HepG2 (cell line): ENCODE data around the gene GPBP1. TPM values are rescaled to one million over a fixed set of nuclear protein-coding genes. Genes with fewer than 3 reads are reported as not detected.
"Not testable (repeated sequence)": the region's sequence is repeated elsewhere in the genome, so short reads cannot be mapped to it uniquely, and the experiment has no call there.

ENCODE experiments used
- ATAC-seq: fragments of 200-7000 bp; cut with Tn5 transposase; 3 replicates; pipeline ENCODE4 v1.9.1; 2020; ENCODE audit warnings: mild to moderate bottlenecking, moderate library complexity
- BruUV-seq: library from RNA; stranded (reverse); fragments of 400-500 nt; replicated peaks from 2 replicates; lab custom pipeline; 2021; lab: Mats Ljungman, UMichigan
- CTCF ChIA-PET: fragments of 300-600 bp; formaldehyde crosslinking; extraction: SDS; loops from one replicate; lab custom pipeline; 2021; ENCODE audit warnings: low total read pairs, inconsistent platforms, low intra/inter-chr PET ratio; lab: Yijun Ruan, JAX
- POLR2A ChIA-PET: fragments of 350-600 bp; sonication (Branson Sonifier 250); formaldehyde crosslinking; loops from one replicate; lab custom pipeline; 2020; ENCODE audit warnings: antibody characterized with exemption, inconsistent platforms; lab: Yijun Ruan, JAX
- DNase-seq: peaks from one replicate; pipeline ENCODE4 v3.0.0-alpha.2; 2015; ENCODE audit warnings: low spot score
- FAIRE-seq: peaks from 3 replicates; lab custom pipeline; 2011; peaks lifted over from hg19 to GRCh38; lab: Jason Lieb, UNC
- H2AFZ ChIP-seq: one replicate; pipeline ENCODE4 v1.6.1; 2011; ENCODE audit warnings: low read length, inconsistent platforms
- H3K27ac ChIP-seq: fragments of 300-600 bp; 3 replicates; pipeline ENCODE4 v1.8.0; 2011; ENCODE audit warnings: mixed run types, mild to moderate bottlenecking, mixed read lengths, low read length, inconsistent platforms; ENCODE audit not compliant: insufficient read depth; ENCODE audit errors: extremely low read length
- H3K27me3 ChIP-seq, 2 experiments: fragments of 200-600 bp in 1 of 2; 2 replicates in 1 of 2; 3 replicates in 1 of 2; pipeline versions ENCODE4 v1.6.0 to v1.8.0; 2011; ENCODE audit warnings: low read length in 2 of 2, mild to moderate bottlenecking in 2 of 2, moderate library complexity in 2 of 2, inconsistent platforms in 1 of 2; ENCODE audit not compliant: insufficient read depth in 2 of 2, control insufficient read depth in 1 of 2
- H3K36me3 ChIP-seq, 2 experiments: fragments of 200-600 bp in 1 of 2; replicated peaks in 1 of 2; 2 replicates in 1 of 2; 3 replicates in 1 of 2; pipeline versions ENCODE4 v1.5.1 to v1.8.0; 2011; ENCODE audit warnings: low read length in 2 of 2, inconsistent platforms in 1 of 2; ENCODE audit not compliant: insufficient read depth in 2 of 2, control insufficient read depth in 1 of 2
- H3K4me1 ChIP-seq: 2 replicates; pipeline ENCODE4 v1.5.1; 2012; ENCODE audit warnings: low read length, inconsistent platforms; ENCODE audit not compliant: insufficient read depth
- H3K4me2 ChIP-seq: 2 replicates; pipeline ENCODE4 v1.6.0; 2011; ENCODE audit warnings: low read depth, low read length, inconsistent platforms
- H3K4me3 ChIP-seq, 3 experiments: fragments of 200-600 bp in 1 of 3; sonication (generic), shearing (Covaris generic) in 1 of 3; replicated peaks in 1 of 3; 2 replicates each; pipeline ENCODE4 v1.5.1; 2011 to 2016; ENCODE audit warnings: low read length in 3 of 3, inconsistent platforms in 2 of 3, low read depth in 2 of 3, mild to moderate bottlenecking in 2 of 3, control low read depth in 1 of 3, mixed read lengths in 1 of 3; ENCODE audit not compliant: insufficient read depth in 1 of 3
- H3K79me2 ChIP-seq: one replicate; pipeline ENCODE4 v1.6.1; 2011; ENCODE audit warnings: low read length, inconsistent platforms; ENCODE audit not compliant: insufficient read depth
- H3K9ac ChIP-seq: 2 replicates; pipeline ENCODE4 v1.6.0; 2011; ENCODE audit warnings: mild to moderate bottlenecking, low read depth, low read length, inconsistent platforms; ENCODE audit not compliant: insufficient read depth
- H3K9me3 ChIP-seq: 2 replicates; pipeline ENCODE4 v1.5.1; 2012; ENCODE audit warnings: mild to moderate bottlenecking, low read length
- H4K20me1 ChIP-seq: 2 replicates; pipeline ENCODE4 v1.6.0; 2011; ENCODE audit warnings: inconsistent platforms, mild to moderate bottlenecking, low read length, moderate library complexity; ENCODE audit not compliant: insufficient read depth
- CENPBD1 ChIP-seq: sonication (generic); formaldehyde crosslinking; IDR thresholded peaks from 2 replicates; pipeline ENCODE4 v1.8.0; 2022; ENCODE audit warnings: missing genetic modification reagents, low read depth, mild to moderate bottlenecking, borderline replicate concordance
- HHEX ChIP-seq: IDR thresholded peaks from 2 replicates; pipeline ENCODE4 v1.6.1; 2016; ENCODE audit warnings: control low read depth
- NAIF1 ChIP-seq: sonication (generic); formaldehyde crosslinking; IDR thresholded peaks from 2 replicates; pipeline ENCODE4 v1.5.0; 2020; ENCODE audit warnings: mild to moderate bottlenecking, missing genetic modification reagents, borderline replicate concordance
- NR1H2 ChIP-seq: sonication (generic); formaldehyde crosslinking; IDR thresholded peaks from 2 replicates; pipeline ENCODE4 v1.8.1; 2022; ENCODE audit warnings: low read depth, missing genetic modification reagents, borderline replicate concordance
- SMAD9 ChIP-seq: sonication (generic); formaldehyde crosslinking; IDR thresholded peaks from 2 replicates; pipeline ENCODE4 v1.5.1; 2020; ENCODE audit warnings: mild to moderate bottlenecking, missing genetic modification reagents
- SNAPC5 ChIP-seq: sonication (generic); formaldehyde crosslinking; IDR thresholded peaks from 2 replicates; pipeline ENCODE4 v1.8.1; 2023; ENCODE audit warnings: mild to moderate bottlenecking, missing genetic modification reagents, borderline replicate concordance
- SP5 ChIP-seq: IDR thresholded peaks from 2 replicates; pipeline ENCODE4 v1.6.1; 2016; ENCODE audit warnings: low read depth, borderline replicate concordance
- ZMYM3 ChIP-seq: sonication (generic); formaldehyde crosslinking; IDR thresholded peaks from 2 replicates; pipeline ENCODE4 v1.5.1; 2020; ENCODE audit warnings: mild to moderate bottlenecking, missing genetic modification reagents
- WGBS: methylation state at CpG from one replicate; pipeline ENCODE4 v1.1.6; 2017; ENCODE audit warnings: low lambda C conversion rate; 5-methylcytosine and 5-hydroxymethylcytosine counted together
- in situ Hi-C: cut with HindIII; loops from 2 replicates; pipeline ENCODE4 v1.10.0; 2017; ENCODE audit warnings: low pct_unique_long_range_greater_than_20kb; ENCODE audit not compliant: extremely low pct_ligation_motif_present
- intact Hi-C: fragments of 100-400 bp; cut with micrococcal nuclease; formaldehyde crosslinking; loops from one replicate; pipeline ENCODE4 v1.10.0; 2022; ENCODE audit not compliant: unreplicated experiment
- polyA plus RNA-seq, 8 experiments: library from polyadenylated mRNA; depleted of rRNA in 3 of 8; stranded (reverse) in 7 of 8; unstranded in 1 of 8; fragments of >200 nt; fragmentation: Illumina TruSeq in 4 of 8; extraction: Trizol in 4 of 8; gene quantifications; 2 replicates each; pipeline versions ENCODE4 v1.2.1 to v1.2.3, GENCODE V29; 2011 to 2016; ENCODE audit warnings: low read depth in 4 of 8, missing spikeins in 1 of 8, mixed read lengths in 1 of 8; ENCODE audit not compliant: insufficient read depth in 1 of 8
- total RNA-seq, 5 experiments: library from RNA; depleted of rRNA; stranded (reverse); fragments of >200 nt; fragmentation: Illumina TruSeq; extraction: Trizol; gene quantifications; 2 replicates each; pipeline ENCODE4 v1.2.3, GENCODE V29; 2016; ENCODE audit warnings: low read depth in 1 of 5

Gene GPBP1
- total and polyA plus RNA-seq, 2 of the 13 experiments (the other 11 are each of a cell fraction or from before 2014, with no cell fraction given): 27.1 to 72.2 TPM

- TF ChIP-seq ZMYM3: no peak
Observed at GRCh38 chr5:57191986-57192385, 18.1 kb downstream of the GPBP1 start (continued).

- DNase-seq, CTCF ChIA-PET, H3K9me3 ChIP-seq, BruUV-seq, H3K9ac ChIP-seq, ATAC-seq, H2AFZ ChIP-seq, FAIRE-seq, H3K4me3 ChIP-seq, in situ Hi-C loops, H3K4me2 ChIP-seq, H3K27me3 ChIP-seq, H3K27ac ChIP-seq, intact Hi-C loops: not testable (repeated sequence)
- H3K79me2 ChIP-seq: peaks cover 100% of the 10 kb centered on the region
- POLR2A ChIA-PET: interaction anchor here (0.6 to 1.1 kb wide), 2 partner anchors 19 to 65 kb away, joined by 4 read pairs; partner anchors contain the start of gene GPBP1
- peaks cover 0 to 12% of the 10 kb centered on the region in 2 experiments; a peak in 3 of 5 replicates for H3K36me3 ChIP-seq
- WGBS: 95% methylated on average over 6 of the region's 6 CpGs
- H3K4me1 ChIP-seq: peaks cover 46% of the 10 kb centered on the region
- H4K20me1 ChIP-seq: peaks cover 68% of the 10 kb centered on the region
Observed at GRCh38 chr5:57192832-57193231, 19.0 kb downstream of the GPBP1 start.

DNA sequence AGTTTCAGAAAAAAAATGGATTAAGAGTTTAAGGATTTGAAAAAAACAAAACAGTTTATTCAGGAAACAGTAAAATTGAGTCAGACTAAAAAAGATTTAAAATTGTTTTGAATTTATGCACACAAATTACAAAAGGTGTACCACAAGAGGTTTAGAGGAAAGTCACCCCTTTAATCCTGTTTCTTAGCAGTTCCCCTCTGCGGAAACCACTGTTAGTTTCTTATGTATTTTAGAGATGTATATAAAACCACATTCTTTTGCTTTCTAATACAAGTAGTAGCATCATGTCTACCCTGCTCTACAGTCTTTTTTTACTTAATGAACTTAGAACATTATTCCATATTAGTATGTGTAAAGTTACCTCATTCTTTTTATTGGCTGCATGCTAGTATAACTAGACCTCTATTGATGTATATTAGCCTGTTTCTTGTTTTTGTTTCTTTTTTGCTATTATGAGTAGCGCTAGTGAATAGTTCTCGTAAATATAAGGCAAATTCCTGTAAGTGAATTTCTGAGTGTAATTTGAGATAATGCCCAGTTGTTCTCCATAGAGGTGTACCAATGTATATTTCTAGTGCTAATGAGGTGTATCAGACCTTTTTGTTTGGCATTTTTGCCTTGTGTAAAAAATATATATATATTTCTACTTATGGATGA, 20.0 kb downstream of the GPBP1 start:
- Histone ChIP-seq H3K27ac (no peak overlapping the region), H3K27me3 (no peaks in the 10 kb centered on the region), H3K9me3 (no peaks in the 10 kb centered on the region), H4K20me1 (peaks cover 65% of the 10 kb centered on the region), H2AFZ (no peak overlapping the region), H3K9ac (no peak overlapping the region), H3K4me1 (peaks cover 35% of the 10 kb centered on the region), H3K4me2 (no peak overlapping the region), H3K36me3 (peaks cover 0 to 13% of the 10 kb centered on the region in 2 experiments; a peak in 3 of 5 replicates), H3K79me2 (peaks cover 100% of the 10 kb centered on the region), H3K4me3 (no peak overlapping the region)
- POLR2A ChIA-PET: interaction anchor here (1.1 kb wide), 1 partner anchor 20 kb away, joined by 4 read pairs; the partner anchor contains the start of gene GPBP1
- FAIRE-seq (no peak), ATAC-seq (no peak), DNase-seq (no peak)
- WGBS: 98% methylated on average over 3 of the region's 3 CpGs
- intact Hi-C loops: no loop called here
- TF ChIP-seq HHEX (CRISPR knock-in tag): no peak
- no peak for TF ChIP-seq SP5
- TF ChIP-seq NAIF1: no peak
- TF ChIP-seq SNAPC5 (CRISPR knock-in tag): no peak
- no peak for TF ChIP-seq SMAD9 (CRISPR knock-in tag)
- TF ChIP-seq NR1H2 (CRISPR knock-in tag): no peak
- no peak for TF ChIP-seq CENPBD1
- no TSS peak for BruUV-seq
- CTCF ChIA-PET: no interaction called here
- in situ Hi-C loops: no loop called here
